Pancreas (tissue), 10 donors: ENCODE measurements around the gene CCL15. TPM values are rescaled to one million over a fixed set of nuclear protein-coding genes. Genes with fewer than 3 reads are reported as not detected.
"Not testable (repeated sequence)": the region's sequence is repeated elsewhere in the genome, so short reads cannot be mapped to it uniquely, and the experiment has no call there.

ENCODE experiments used
- ATAC-seq, 4 donors: fragments of 200-7000 bp; cut with Tn5 transposase; one replicate each; pipeline versions ENCODE4 v1.8.0 to v1.9.1; 2020; ENCODE audit warnings: mild to moderate bottlenecking in 4 of 4, moderate library complexity in 4 of 4
- DNase-seq, 6 donors: peaks; one replicate each; pipeline ENCODE4 v3.0.0-alpha.2; 2020
- FAIRE-seq: peaks from 2 replicates; lab custom pipeline; 2012; peaks lifted over from hg19 to GRCh38; lab: Jason Lieb, UNC
- H3K27ac ChIP-seq, 4 donors: fragments of 200-600 bp; sonication (generic); 1 replicate in 3 of 4; 2 replicates in 1 of 4; pipeline versions ENCODE4 v1.5.0 to v1.8.0; 2020
- H3K27me3 ChIP-seq, 4 donors: fragments of 200-600 bp; one replicate each; pipeline ENCODE4 v1.8.0; 2021
- H3K36me3 ChIP-seq, 3 donors: fragments of 200-600 bp; sonication (generic) in 1 of 3; one replicate each; pipeline versions ENCODE4 v1.5.0 to v1.8.0; 2020 to 2021
- H3K4me1 ChIP-seq, 3 donors: fragments of 200-600 bp; one replicate each; pipeline ENCODE4 v1.8.0; 2021
- H3K4me3 ChIP-seq, 4 donors: fragments of 200-600 bp; sonication (generic) in 2 of 4; one replicate each; pipeline versions ENCODE4 v1.5.0 to v1.8.0; 2020 to 2021
- H3K9me3 ChIP-seq, 4 donors: fragments of 200-600 bp; one replicate each; pipeline ENCODE4 v1.8.0; 2021
- CTCF ChIP-seq, 4 donors: fragments of 200-600 bp; sonication (generic) in 3 of 4; IDR thresholded peaks; one replicate each; pipeline versions ENCODE4 v1.5.0 to v1.8.0; 2021; ENCODE audit warnings: antibody characterized with exemption in 4 of 4
- WGBS, 2 donors: extraction: QIAGEN DNeasy Blood & Tissue Kit; methylation state at CpG; one replicate each; pipeline ENCODE4 v1.1.7; 2013; 5-methylcytosine and 5-hydroxymethylcytosine counted together
- intact Hi-C, 3 donors: fragments of 100-400 bp; cut with DNase I; formaldehyde crosslinking; loops; one replicate each; pipeline versions ENCODE4 v1.11.1 to v1.14.2; 2022
- polyA plus RNA-seq, 2 donors: library from polyadenylated mRNA; stranded (reverse); fragments of 200-250 nt; gene quantifications; one replicate each; pipeline ENCODE4 v1.2.3, GENCODE V29; 2013
- total RNA-seq, 6 donors: library from RNA; stranded (reverse); fragmentation: NEBNext Ultra II Directional in 4 of 6; extraction: Animal tissue kit (Norgen Biotek cat#: 25700) in 4 of 6; gene quantifications; one replicate each; pipeline versions ENCODE4 v1.2.1 to v1.2.4, GENCODE V29; 2021 to 2023
- donor health status: healthy with polysubstance abuse.
- donor health status: DM: no; HTN: no; CAD: no; lungs with moderate emphysema.
- donor health status: DM: no; HTN: no; CAD: no.
- donor health status: control.
- donor health status: control.
- donor health status: Bipolar disorder and iron deficiency.
- donor health status: DM: yes; HTN: yes; CAD: no.
- donor health status: DM: no; HTN: no; CAD: no.
- donor health status: DM: no; HTN: no; CAD: no.
- donor health status: DM: yes; HTN: yes; CAD: no.

The CCL15 gene
- total and polyA plus RNA-seq, 8 donors = 0.32 to 0.59 (median 0.44) TPM; not detected in 4

- Histone ChIP-seq H3K27me3 (no peaks in the 10 kb centered on the region), H3K36me3 (no peaks in the 10 kb centered on the region), H3K4me1 (peaks cover 0 to 5% (median 4%) of the 10 kb centered on the region in 3 donors), H3K27ac (no peak overlapping the region), H3K9me3 (no peaks in the 10 kb centered on the region), H3K4me3 (no peak overlapping the region)
- TF ChIP-seq CTCF (IDR thresholded peaks at IDR 0.05) = no peak
- WGBS, 2 donors = 60 to 69% methylated on average over 11 of the region's 11 CpGs
- DNase-seq = no peak
- no peak for FAIRE-seq
- no peak for ATAC-seq
- intact Hi-C loops = no loop called here
Measured at GRCh38 chr17:35998018-35998545, 3.3 kb downstream of the CCL15 start.

GRCh38 chr17:35995346-35995745 lies 6.0 kb downstream of the CCL15 start:
- DNase-seq, FAIRE-seq, H3K4me3 ChIP-seq, H3K9me3 ChIP-seq, H3K27me3 ChIP-seq, H3K36me3 ChIP-seq, H3K27ac ChIP-seq, H3K4me1 ChIP-seq, ATAC-seq, intact Hi-C loops: not testable (repeated sequence)
- 71 to 88% methylated on average over 2 of the region's 2 CpGs for WGBS, 2 donors

DNA sequence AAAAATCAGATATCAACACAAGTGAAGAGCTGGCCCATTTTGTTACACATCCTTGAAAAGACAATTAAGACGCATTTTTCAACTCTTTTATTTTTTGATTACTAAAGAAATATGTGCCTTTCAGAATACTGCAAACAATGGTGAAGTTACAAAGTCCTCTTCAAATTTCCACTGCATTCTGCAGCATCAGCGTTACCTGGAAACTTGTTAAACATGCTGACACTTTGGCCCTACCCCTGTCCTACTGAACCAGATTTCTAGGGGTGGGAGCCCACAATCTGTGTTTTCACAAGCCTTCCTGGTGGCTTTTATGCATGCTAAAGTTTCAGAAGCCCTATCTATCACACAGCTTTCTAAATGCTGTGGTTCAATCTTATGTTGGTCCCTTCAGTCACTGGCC lies 10.3 kb downstream of the CCL15 start:
- 75 to 82% methylated on average over 2 of the region's 2 CpGs for WGBS, 2 donors
- FAIRE-seq = no peak
- H3K4me3 ChIP-seq = no peak overlapping the region
- no peaks in the 10 kb centered on the region for H3K27me3 ChIP-seq
- no peak for TF ChIP-seq CTCF (IDR thresholded peaks at IDR 0.05)
- no peaks in the 10 kb centered on the region for H3K36me3 ChIP-seq
- no peaks in the 10 kb centered on the region for H3K9me3 ChIP-seq
- DNase-seq = no peak
- H3K27ac ChIP-seq = no peak overlapping the region
- no peak for ATAC-seq
- intact Hi-C loops = no loop called here
- H3K4me1 ChIP-seq = no peaks in the 10 kb centered on the region

- H3K36me3 ChIP-seq = no peaks in the 10 kb centered on the region
- FAIRE-seq (no peak), ATAC-seq (no peak), DNase-seq (no peak)
- H3K4me1 ChIP-seq = no peaks in the 10 kb centered on the region
- H3K4me3 ChIP-seq = no peak overlapping the region
- no peak for TF ChIP-seq CTCF (IDR thresholded peaks at IDR 0.05)
- no peak overlapping the region for H3K27ac ChIP-seq
- no peaks in the 10 kb centered on the region for H3K27me3 ChIP-seq
- intact Hi-C loops = no loop called here
- H3K9me3 ChIP-seq = no peaks in the 10 kb centered on the region
Measured at GRCh38 chr17:35988164-35988563, 13.2 kb downstream of the CCL15 start.

DNA sequence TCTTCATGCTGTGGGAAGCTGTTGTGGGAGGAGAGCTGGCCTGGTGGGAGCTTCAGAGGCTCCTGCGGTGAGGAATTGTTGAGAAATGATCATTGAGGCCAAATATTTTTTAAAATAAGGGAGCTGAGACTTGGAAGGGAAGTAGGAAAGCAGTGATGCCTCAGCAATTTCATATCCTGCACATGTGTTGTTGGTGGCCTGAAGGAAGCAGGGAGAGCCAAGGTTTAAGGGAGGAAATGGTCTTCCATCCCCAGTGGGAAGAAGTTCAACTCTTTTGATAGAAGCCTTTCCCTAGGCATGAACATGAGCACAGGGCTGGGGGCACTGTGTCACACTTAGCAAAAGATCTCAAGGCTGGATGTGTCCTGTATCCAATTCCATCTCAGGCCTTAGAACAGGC lies 14.7 kb downstream of the CCL15 start, which contains the start of gene CCL14:
TSS of gene CCL14 (minus strand) at position 87 of the 400 bp plus-strand sequence. CDS start at position 7, 80 bp downstream.
- intact Hi-C loops = no loop called here
- no peak for TF ChIP-seq CTCF (IDR thresholded peaks at IDR 0.05)
- H3K27ac ChIP-seq = no peak within 1 kb of the TSS
- peak in 1 of 4 donors; percentile 24 for ATAC-seq
- no peak for FAIRE-seq
- H3K4me1 ChIP-seq = no peaks in the 10 kb centered on the region
- no peaks in the 10 kb centered on the region for H3K27me3 ChIP-seq
- no peaks in the 10 kb centered on the region for H3K9me3 ChIP-seq
- WGBS, 2 donors = 75 to 83% methylated on average over 1 of the region's 1 CpG
- H3K4me3 ChIP-seq = no peak within 1 kb of the TSS
- no peaks in the 10 kb centered on the region for H3K36me3 ChIP-seq
- no peak for DNase-seq
